Astrocyte of the hippocampus (primary cell): ENCODE results near the gene MPHOSPH6.
A peak's percentile ranks its signal among the peaks of the same experiment; 100 is the strongest.
"Not testable (repeated sequence)": the region's sequence is repeated elsewhere in the genome, so short reads cannot be mapped to it uniquely, and the experiment has no call there.

ENCODE experiments used
- DNase-seq: peaks from one replicate; pipeline ENCODE4 v3.0.0; 2011; ENCODE audit warnings: low read depth, low spot score

MPHOSPH6 gene

DNA sequence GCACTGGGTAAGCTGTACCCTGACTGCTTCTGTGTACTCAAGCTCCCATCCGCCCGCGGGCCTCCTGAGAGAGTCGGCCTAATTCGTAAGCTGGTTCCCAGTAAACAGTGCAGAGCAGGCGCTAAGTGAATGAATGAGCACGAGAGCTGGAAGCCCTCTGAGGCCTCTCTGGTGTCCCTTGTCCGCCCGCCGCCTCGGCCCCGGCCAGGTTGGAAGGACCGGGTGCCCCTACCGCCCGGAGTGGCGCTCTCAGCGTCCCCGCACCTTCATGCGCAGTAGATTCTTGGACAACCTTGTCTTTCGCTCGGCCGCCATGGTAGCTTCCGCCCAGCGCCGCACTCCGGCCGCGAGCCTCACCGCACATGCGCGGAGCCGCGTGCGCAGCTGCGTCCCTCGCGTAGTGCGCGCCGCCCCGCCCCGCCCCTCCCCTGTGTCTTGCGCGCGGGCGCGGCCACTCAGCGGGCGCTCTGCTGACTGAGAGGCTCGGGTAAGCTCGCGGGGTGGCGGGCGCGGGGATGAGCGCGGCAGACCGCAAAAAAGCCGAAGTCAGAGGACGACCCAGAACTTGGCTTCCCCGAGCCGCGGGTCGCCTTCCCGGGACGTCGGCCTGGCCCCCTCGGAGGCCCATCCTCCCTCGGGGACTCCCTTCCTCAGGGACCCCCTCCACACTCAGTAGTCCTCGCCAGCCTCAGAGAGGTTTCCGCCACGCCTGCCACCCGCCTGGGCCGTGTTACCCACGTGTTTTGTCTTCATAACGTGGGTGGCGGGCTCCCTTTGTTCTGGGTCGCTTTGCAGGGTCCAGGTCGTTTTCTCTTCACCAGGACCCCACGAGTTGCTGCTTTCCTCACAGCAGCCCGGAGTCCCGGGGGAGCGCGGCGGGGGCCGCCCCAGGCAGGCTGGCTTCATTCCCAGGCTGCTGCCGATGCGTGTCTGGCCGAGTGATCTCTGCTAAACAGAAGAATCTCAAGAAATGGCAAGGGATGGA lies at the start of gene MPHOSPH6:
TSS of gene MPHOSPH6 (minus strand) at position 364 of the 985 bp plus-strand sequence. CDS start at position 315, 49 bp downstream.
- peak; percentile 98 for DNase-seq

DNA sequence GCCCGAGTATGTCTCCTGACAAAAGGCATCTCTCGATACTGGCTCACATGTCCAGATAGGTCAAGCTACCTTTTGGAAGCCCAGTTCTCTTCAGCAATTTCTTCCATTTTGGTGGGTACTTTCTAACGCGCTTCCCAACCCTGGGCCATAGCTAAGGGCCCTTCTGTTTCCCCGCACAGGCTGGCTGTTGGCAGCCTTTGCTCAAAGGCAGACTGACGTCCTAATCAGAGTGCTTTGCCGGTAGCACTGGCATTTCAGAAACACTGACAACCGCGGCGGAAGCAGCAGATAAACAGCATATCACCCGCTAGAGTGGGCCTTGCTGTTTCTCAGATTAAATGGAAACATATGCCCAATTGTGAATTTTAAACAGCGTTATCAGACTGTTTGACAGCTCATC lies 49.3 kb upstream of the MPHOSPH6 start:
- no peak for DNase-seq

GRCh38 chr16:82209314-82209713 lies 39.3 kb upstream of the MPHOSPH6 start:
- DNase-seq = not testable (repeated sequence)

DNA sequence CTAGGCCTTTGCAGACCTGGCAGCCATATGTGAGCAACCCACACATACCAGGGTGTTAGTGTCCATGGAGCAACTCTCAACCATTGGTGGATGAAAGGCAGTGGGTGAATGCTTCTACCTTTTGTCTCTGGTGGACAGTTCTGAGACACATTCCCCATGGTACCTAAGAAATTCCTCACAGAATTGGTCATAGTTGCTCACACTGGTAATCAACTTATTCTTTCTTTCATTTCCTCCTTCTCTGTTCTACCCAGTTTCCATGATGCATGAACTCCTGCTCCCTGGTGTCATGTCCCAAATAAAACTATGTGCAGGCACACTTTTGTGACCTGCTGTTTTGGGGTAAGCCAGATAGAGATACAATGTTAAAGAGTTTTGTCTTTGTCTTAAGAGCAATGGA lies 33.2 kb upstream of the MPHOSPH6 start:
- no peak for DNase-seq

DNA sequence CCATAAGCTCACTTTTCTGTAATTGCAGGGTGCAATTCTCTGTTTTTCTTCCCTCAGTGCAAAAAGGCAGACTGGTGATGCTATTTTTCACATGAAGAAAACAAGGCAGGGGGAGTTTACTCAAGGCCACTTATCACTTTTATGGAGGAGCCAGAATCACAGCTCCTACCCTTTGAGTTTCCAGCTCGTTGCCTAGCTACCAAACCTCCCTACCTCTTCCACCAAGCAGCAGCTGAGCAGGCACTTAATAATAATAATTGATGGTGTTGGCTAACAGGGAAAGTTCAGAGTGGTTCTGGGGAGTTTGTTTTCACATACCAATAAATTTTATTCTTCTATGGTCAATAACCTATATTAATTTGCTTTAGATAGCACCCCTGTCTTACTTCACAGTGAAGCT lies 31.9 kb upstream of the MPHOSPH6 start:
- no peak for DNase-seq

GRCh38 chr16:82201351-82201750 lies 31.3 kb upstream of the MPHOSPH6 start:
- DNase-seq = no peak

- DNase-seq = no peak
These were observed 29.2 kb upstream of the MPHOSPH6 start for GRCh38 chr16:82199209-82199608.

DNA sequence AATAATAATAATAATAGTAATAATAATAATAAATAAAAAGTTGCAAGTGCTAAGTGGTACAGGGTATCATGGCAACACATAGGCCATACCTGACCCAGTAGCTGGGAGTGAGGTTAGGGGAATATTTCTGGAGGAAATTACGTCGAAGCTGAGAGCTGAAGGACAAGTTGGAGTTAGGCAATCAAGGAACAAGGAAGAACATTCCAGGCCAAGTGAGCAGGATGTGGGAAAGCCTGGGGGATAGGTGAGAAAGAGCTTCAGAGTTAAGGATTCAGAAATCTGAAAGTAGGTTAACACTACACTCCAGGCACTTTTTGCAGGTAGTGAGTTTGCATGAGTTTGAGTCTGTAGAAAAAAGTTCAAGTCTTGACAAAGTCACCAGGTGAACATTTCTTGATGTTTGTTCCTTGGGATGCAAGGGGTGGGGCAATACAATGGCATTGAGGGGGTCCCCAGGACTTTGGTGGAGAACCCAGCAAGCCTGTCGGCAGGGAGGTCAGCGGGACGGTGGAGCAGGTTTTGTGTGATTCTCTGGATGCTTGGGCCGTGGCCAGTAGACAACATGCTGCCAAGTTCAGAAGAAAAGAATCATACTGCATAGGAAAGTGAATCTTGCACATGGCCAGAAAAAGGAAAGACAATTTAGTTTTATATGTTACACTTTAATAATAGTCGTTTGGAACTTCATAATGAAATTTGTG lies 27.7 kb upstream of the MPHOSPH6 start:
- no peak for DNase-seq

DNA sequence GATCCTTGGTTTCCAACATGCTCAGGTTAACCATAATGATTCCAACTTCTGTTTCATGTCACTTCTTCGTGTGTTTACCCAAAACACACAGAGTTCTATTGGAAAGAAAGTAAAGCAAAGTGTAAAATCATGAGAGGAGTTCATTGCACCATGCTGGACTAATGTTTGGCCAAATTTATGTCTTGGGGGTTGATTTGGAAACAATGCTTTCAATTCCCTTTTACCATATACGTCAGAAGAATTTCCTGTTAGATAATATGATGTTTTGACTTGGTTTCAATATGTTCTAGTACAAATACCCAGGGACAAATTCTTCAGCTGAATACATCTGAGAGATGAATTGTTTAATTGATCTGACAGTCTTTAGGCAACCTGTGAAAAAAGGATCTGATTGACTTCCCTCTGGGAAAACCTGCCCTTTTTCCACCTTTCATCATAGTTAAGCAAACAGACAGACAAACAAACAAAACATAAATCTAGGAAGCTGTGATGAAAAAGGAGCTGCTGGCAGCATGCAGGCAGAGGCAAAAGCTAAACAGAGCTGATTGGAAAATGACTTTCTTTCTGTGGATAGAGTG lies 26.0 kb upstream of the MPHOSPH6 start:
- no peak for DNase-seq

GRCh38 chr16:82194086-82194485 lies 24.1 kb upstream of the MPHOSPH6 start:
- no peak for DNase-seq

- no peak for DNase-seq
These were observed 22.6 kb upstream of the MPHOSPH6 start for GRCh38 chr16:82192665-82193064.

GRCh38 chr16:82190386-82190785 lies 20.4 kb upstream of the MPHOSPH6 start:
- no peak for DNase-seq

- DNase-seq = no peak
These were observed 17.8 kb upstream of the MPHOSPH6 start for GRCh38 chr16:82187829-82188228.

DNA sequence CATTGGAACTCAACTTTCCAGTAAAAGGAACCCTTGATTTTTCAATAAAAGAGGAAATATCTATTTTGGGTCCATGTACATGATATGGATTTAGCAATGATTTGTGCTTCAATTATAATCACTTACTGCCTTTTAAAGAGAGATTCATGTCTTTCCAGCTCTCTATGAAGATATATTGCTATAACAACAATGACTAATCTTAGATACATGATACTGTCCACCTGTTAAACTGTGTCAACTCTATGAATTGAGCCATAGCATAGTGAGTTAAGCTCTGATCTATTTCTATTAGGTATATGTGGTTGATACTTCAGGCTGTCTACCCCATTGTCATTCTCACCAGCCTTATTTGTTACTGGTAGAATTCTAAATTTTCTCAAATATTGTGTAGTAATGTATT lies 15.0 kb upstream of the MPHOSPH6 start:
- no peak for DNase-seq

DNA sequence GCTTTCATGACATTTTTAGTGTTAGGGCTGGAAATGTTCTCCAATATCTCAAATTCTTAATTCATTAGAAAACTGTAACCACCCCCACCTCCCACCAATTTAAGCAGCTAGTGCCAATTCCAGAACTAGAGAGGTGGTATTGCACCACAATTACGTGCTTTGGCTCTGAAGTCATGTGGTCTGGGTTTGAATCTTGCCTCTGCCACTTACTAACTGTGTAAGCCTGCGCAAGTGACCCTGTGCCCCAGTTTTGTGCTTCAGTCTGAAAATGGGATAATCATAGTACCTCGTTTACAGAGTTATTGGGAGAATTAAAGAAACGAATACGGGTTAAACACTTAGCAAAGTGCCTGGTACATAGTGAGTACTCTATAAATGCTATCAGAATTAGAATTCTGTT lies 14.2 kb upstream of the MPHOSPH6 start:
- no peak for DNase-seq

GRCh38 chr16:82183004-82183397 lies 13.0 kb upstream of the MPHOSPH6 start:
- DNase-seq = no peak

DNA sequence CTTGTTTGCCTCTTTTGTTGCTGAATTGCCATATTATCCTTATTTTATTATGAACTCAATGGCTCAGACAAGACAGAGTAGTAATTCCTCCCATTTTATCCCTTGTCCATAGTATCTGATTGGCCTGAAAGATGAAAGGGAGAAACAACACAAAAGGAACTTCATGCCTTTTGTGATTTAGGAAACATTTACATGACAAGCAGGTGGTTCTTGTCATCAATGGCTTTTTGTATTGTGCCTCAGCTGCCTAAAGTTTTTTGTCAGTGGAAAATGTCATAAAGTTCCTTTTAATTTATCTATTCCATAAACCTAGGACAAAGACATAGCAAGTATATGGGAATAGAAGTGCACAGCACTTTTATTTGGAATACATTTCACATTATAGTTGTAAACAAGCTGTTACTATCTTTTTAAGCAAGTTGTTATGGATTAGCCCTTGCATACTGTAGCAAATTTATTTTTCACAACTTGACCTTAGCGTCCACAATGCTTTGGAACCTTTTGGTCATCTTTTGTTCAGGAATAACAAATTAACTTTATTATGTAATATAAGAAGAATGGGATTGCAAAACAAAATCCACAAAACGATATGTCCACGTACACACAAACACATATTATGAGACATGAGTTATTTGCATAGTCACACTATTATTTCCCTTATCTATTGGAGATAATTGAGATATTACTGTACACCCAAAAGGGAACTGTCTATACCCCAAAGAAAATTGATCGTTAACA lies 12.4 kb upstream of the MPHOSPH6 start:
- DNase-seq = no peak

DNA sequence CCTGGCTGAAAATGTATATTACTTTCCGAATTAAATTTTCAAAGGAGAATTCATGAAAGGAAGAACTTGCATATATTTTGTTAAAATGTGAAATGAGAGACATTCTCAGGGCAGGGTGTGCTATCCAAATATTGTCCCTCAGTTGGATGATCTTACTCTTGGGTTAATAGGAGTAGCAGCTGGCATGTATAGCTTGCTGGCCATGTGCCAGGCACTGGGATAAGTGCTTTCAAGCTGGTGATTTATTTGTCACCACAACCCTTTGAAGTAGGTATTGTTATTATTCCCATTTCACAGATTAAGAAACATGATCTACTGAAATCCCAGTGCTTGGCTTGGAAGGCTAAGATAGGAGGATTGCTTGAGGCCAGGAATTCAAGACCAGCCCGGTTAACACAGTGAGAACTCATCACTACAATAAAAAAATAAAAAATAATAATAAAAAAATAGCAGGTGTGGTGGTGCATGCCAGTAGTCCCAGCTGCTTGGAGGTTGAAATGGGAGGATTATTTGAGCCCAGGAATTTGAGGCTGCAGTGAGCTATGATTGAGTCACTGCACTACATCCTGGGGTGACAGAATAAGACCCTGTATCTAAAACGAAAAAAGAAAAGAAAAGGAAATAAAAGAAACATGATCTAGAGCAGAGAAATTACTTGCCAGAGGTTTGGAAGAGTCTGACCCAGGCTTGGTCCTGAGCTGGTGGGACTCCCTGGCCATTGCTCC lies 11.6 kb upstream of the MPHOSPH6 start:
- DNase-seq = no peak

- no peak for DNase-seq
These were observed 8.3 kb upstream of the MPHOSPH6 start for GRCh38 chr16:82178352-82178751.

GRCh38 chr16:82177555-82177954 lies 7.5 kb upstream of the MPHOSPH6 start:
- DNase-seq = no peak

DNA sequence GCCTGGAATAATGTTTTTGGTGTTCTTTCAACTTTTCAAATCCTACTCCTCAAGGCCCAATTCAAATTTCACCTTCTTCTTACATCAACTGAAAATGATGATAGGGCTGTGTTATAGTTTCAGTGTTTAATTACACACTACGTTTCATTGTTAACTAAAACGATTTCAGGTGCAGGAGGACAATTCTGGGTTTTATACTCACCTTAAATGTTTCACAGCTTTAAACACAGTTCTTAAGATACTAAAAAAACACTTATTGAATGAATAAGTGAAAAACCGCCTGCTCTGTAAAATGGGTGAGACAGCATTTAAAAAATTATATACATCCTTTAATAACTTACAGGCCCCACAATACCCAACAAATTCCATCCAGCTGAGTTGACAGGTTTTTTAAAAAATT lies 6.2 kb upstream of the MPHOSPH6 start:
- no peak for DNase-seq
